ENCODE data around the gene HAND2. TPM values are rescaled to one million over a fixed set of nuclear protein-coding genes. Genes with fewer than 3 reads are reported as not detected.

HAND2 gene
- 2.2 and 2.4 TPM in 2 replicates for polyA plus RNA-seq (2011; rRNA removed)
- polyA minus RNA-seq (2011; rRNA and poly(A)+ RNA removed) = 1.9 and 2.4 TPM in 2 replicates

GRCh38 chr4:173529477-173530325 is at the start of gene HAND2:
HAND2 (minus strand) TSS chr4:173530229; CDS start chr4:173529289, 940 bp downstream.
- no peak for DNase-seq (ENCODE audit: low read depth, low spot score)
- no peak for TF ChIP-seq CTCF (IDR thresholded peaks at IDR 0.05; ENCODE audit: low read depth, low read length)
- H3K9me3 ChIP-seq (ENCODE audit: control insufficient read depth, insufficient read depth, low read length) = peaks cover 25% of the 10 kb centered on the region
- H3K27me3 ChIP-seq (ENCODE audit: control insufficient read depth, insufficient read depth, low read length) = peaks cover 90% of the 10 kb centered on the region
- ChIA-PET POLR2A (interaction anchor here (0.7 kb wide), 1 partner anchor 159 kb away, joined by 3 read pairs; no protein-coding TSS in a partner anchor), CTCF (interaction anchor here (0.9 to 1.5 kb wide), 4 partner anchors 24 to 789 kb away, joined by 3 to 8 read pairs (median 4); no protein-coding TSS in a partner anchor)
- H3K27ac ChIP-seq (ENCODE audit: low read depth, low read length) = no peak within 1 kb of the TSS
- H3K4me3 ChIP-seq (ENCODE audit: low read depth, low read length) = peak within 1 kb of the TSS; percentile 59

- Histone ChIP-seq H3K27me3 (ENCODE audit: control insufficient read depth, insufficient read depth, low read length) (no peaks in the 10 kb centered on the region), H3K9me3 (ENCODE audit: control insufficient read depth, insufficient read depth, low read length) (no peaks in the 10 kb centered on the region), H3K4me3 (ENCODE audit: low read depth, low read length) (no peak overlapping the region), H3K27ac (ENCODE audit: low read depth, low read length) (no peak overlapping the region)
- POLR2A ChIA-PET = no interaction called here
- TF ChIP-seq CTCF (IDR thresholded peaks at IDR 0.05; ENCODE audit: low read depth, low read length) = no peak
- DNase-seq (ENCODE audit: low read depth, low spot score) = no peak
- CTCF ChIA-PET = no interaction called here
Observed at GRCh38 chr4:173578956-173579355, 48.9 kb upstream of the HAND2 start.

- no peak overlapping the region for H3K27ac ChIP-seq (ENCODE audit: low read depth, low read length)
- no peaks in the 10 kb centered on the region for H3K9me3 ChIP-seq (ENCODE audit: control insufficient read depth, insufficient read depth, low read length)
- ChIA-PET CTCF (no interaction called here), POLR2A (no interaction called here)
- H3K4me3 ChIP-seq (ENCODE audit: low read depth, low read length) = no peak overlapping the region
- no peak for DNase-seq (ENCODE audit: low read depth, low spot score)
- no peak for TF ChIP-seq CTCF (IDR thresholded peaks at IDR 0.05; ENCODE audit: low read depth, low read length)
- H3K27me3 ChIP-seq (ENCODE audit: control insufficient read depth, insufficient read depth, low read length) = no peaks in the 10 kb centered on the region
Observed at GRCh38 chr4:173577963-173578362, 47.9 kb upstream of the HAND2 start.

GRCh38 chr4:173575482-173576152 is 45.6 kb upstream of the HAND2 start:
- CTCF ChIA-PET = no interaction called here

More at GRCh38 chr4:173575482-173576152, 45.6 kb upstream of the HAND2 start:
- no peak overlapping the region for H3K4me3 ChIP-seq (ENCODE audit: low read depth, low read length)
- no peak for TF ChIP-seq CTCF (IDR thresholded peaks at IDR 0.05; ENCODE audit: low read depth, low read length)
- POLR2A ChIA-PET = no interaction called here
- H3K27me3 ChIP-seq (ENCODE audit: control insufficient read depth, insufficient read depth, low read length) = no peaks in the 10 kb centered on the region
- DNase-seq (ENCODE audit: low read depth, low spot score) = no peak
- H3K27ac ChIP-seq (ENCODE audit: low read depth, low read length) = no peak overlapping the region
- H3K9me3 ChIP-seq (ENCODE audit: control insufficient read depth, insufficient read depth, low read length) = no peaks in the 10 kb centered on the region

All from AG04450 (cell line).